CD14-positive monocyte (primary cell): ENCODE data around the gene TFAP2B. TPM values are rescaled to one million over a fixed set of nuclear protein-coding genes. Genes with fewer than 3 reads are reported as not detected.

Experiments used
- DNase-seq, 3 donors: peaks; one replicate each; pipeline ENCODE4 v3.0.0-alpha.2; 2011 to 2022
- H2AFZ ChIP-seq: 2 replicates; pipeline ENCODE4 v1.6.0; 2012; ENCODE audit warnings: mild to moderate bottlenecking, low read depth, low read length, inconsistent platforms; ENCODE audit not compliant: insufficient read depth, poor library complexity, severe bottlenecking
- H3K27ac ChIP-seq, 2 donors: 1 replicate in 1 of 2; 2 replicates in 1 of 2; pipeline ENCODE4 v1.5.1; 2012 to 2013; ENCODE audit warnings: low read length in 2 of 2, control low read depth in 1 of 2, inconsistent platforms in 1 of 2, low read depth in 1 of 2, mild to moderate bottlenecking in 1 of 2
- H3K27me3 ChIP-seq, 2 donors: one replicate each; pipeline versions ENCODE4 v1.6.0 to v1.6.1; 2011 to 2013; ENCODE audit warnings: low read length in 2 of 2; ENCODE audit not compliant: control insufficient read depth in 2 of 2, insufficient read depth in 2 of 2
- H3K36me3 ChIP-seq, 2 donors: replicated peaks in 1 of 2; 1 replicate in 1 of 2; 2 replicates in 1 of 2; pipeline versions ENCODE4 v1.5.1 to v1.6.1; 2012 to 2013; ENCODE audit warnings: low read length in 2 of 2, control low read depth in 1 of 2, inconsistent platforms in 1 of 2, mild to moderate bottlenecking in 1 of 2; ENCODE audit not compliant: insufficient read depth in 2 of 2, control insufficient read depth in 1 of 2
- H3K4me1 ChIP-seq, 2 donors: 1 replicate in 1 of 2; 2 replicates in 1 of 2; pipeline versions ENCODE4 v1.5.1 to v1.6.1; 2012 to 2013; ENCODE audit warnings: low read length in 2 of 2, control low read depth in 1 of 2, inconsistent platforms in 1 of 2, mild to moderate bottlenecking in 1 of 2, moderate library complexity in 1 of 2; ENCODE audit not compliant: insufficient read depth in 2 of 2, control insufficient read depth in 1 of 2
- H3K4me2 ChIP-seq: replicated peaks from 2 replicates; pipeline ENCODE3; 2012; ENCODE audit warnings: low read length, moderate library complexity, mild to moderate bottlenecking; ENCODE audit not compliant: poor library complexity, severe bottlenecking; ENCODE audit errors: extremely low read depth
- H3K4me3 ChIP-seq, 3 experiments: fragments of 200-600 bp in 1 of 3; sonication (generic) in 1 of 3; replicated peaks in 1 of 3; 1 replicate in 2 of 3; 2 replicates in 1 of 3; pipeline ENCODE4 v1.5.1; 2011 to 2013; ENCODE audit warnings: low read length in 3 of 3, mild to moderate bottlenecking in 3 of 3, control low read depth in 2 of 3, low read depth in 2 of 3, inconsistent platforms in 1 of 3, moderate library complexity in 1 of 3
- H3K79me2 ChIP-seq: 2 replicates; pipeline ENCODE4 v1.6.0; 2012; ENCODE audit warnings: mild to moderate bottlenecking, control low read depth, inconsistent platforms, low read length, moderate library complexity; ENCODE audit not compliant: insufficient read depth
- H3K9ac ChIP-seq: 2 replicates; pipeline ENCODE4 v1.6.0; 2017; ENCODE audit warnings: low read length, mild to moderate bottlenecking; ENCODE audit not compliant: insufficient read depth, poor library complexity, severe bottlenecking
- H3K9me3 ChIP-seq, 2 donors: replicated peaks in 1 of 2; 1 replicate in 1 of 2; 2 replicates in 1 of 2; pipeline versions ENCODE4 v1.5.1 to v1.6.1; 2012 to 2013; ENCODE audit warnings: low read length in 2 of 2, control low read depth in 1 of 2; ENCODE audit not compliant: control insufficient read depth in 1 of 2, insufficient read depth in 1 of 2
- H4K20me1 ChIP-seq: 2 replicates; pipeline ENCODE4 v1.6.0; 2012; ENCODE audit warnings: mild to moderate bottlenecking, low read length, control low read depth, moderate library complexity; ENCODE audit not compliant: insufficient read depth
- H3K27ac Mint-ChIP-seq, 7 donors: one replicate each; pipeline ENCODE4 v1.8.0; 2020; ENCODE audit warnings: mild to moderate bottlenecking in 7 of 7, mixed read lengths in 7 of 7, moderate library complexity in 6 of 7, inconsistent platforms in 2 of 7
- H3K27me3 Mint-ChIP-seq, 3 donors: one replicate each; pipeline ENCODE4 v1.8.0; 2021 to 2022; ENCODE audit warnings: low read depth in 3 of 3, mild to moderate bottlenecking in 3 of 3, mixed read lengths in 3 of 3, moderate library complexity in 3 of 3, inconsistent platforms in 1 of 3
- H3K36me3 Mint-ChIP-seq, 2 donors: one replicate each; pipeline ENCODE4 v1.8.0; 2020; ENCODE audit warnings: mixed read lengths in 2 of 2, inconsistent platforms in 1 of 2, mild to moderate bottlenecking in 1 of 2
- H3K4me1 Mint-ChIP-seq: one replicate; pipeline ENCODE4 v1.8.0; 2020; ENCODE audit warnings: mild to moderate bottlenecking, mixed read lengths
- H3K4me3 Mint-ChIP-seq, 2 donors: one replicate each; pipeline ENCODE4 v1.8.0; 2020; ENCODE audit warnings: mild to moderate bottlenecking in 2 of 2, mixed read lengths in 2 of 2, moderate library complexity in 1 of 2
- H3K9me3 Mint-ChIP-seq, 7 donors: one replicate each; pipeline ENCODE4 v1.8.0; 2020 to 2022; ENCODE audit warnings: mixed read lengths in 7 of 7, mild to moderate bottlenecking in 6 of 7, moderate library complexity in 6 of 7, inconsistent platforms in 2 of 7
- WGBS: methylation state at CpG from one replicate; pipeline ENCODE4 v1.1.5; 2013; ENCODE audit warnings: missing lambda C conversion rate; ENCODE audit not compliant: insufficient coverage; 5-methylcytosine and 5-hydroxymethylcytosine counted together
- intact Hi-C, 2 donors: fragments of 100-400 bp; cut with micrococcal nuclease; formaldehyde crosslinking; loops; one replicate each; pipeline versions ENCODE4 v1.15.0 to v1.15.1; 2023
- polyA plus RNA-seq, 3 donors: library from polyadenylated mRNA; depleted of rRNA in 1 of 3; unstranded in 2 of 3; stranded (reverse) in 1 of 3; fragments of 300-500 nt in 2 of 3; fragments of >200 nt in 1 of 3; fragmentation: Illumina TruSeq in 2 of 3; gene quantifications; 1 replicate in 2 of 3; 2 replicates in 1 of 3; pipeline ENCODE4 v1.2.3, GENCODE V29; 2012 to 2021
- TF ChIP-seq, protein P1 (sequence below): fragments of 200-600 bp; IDR thresholded peaks from one replicate; pipeline ENCODE4 v1.8.0; 2022; ENCODE audit warnings: antibody characterized with exemption, mild to moderate bottlenecking

TFAP2B gene
- polyA plus RNA-seq, 3 donors: not detected

DNA sequence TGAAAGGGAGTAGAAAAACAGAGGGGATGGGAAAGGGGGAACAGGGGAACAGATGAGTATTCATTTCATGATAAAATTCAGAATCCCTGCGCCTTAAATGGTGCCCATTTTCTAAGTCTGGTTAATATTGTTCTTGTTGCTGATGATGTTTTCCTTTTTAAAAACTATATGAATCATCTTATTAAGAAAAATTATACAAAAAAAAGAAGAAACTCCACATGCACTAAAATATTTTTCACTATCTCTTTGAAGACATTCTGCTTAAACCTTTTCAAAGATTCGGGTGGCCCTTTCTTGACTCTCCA lies 1.1 kb upstream of the TFAP2B start:
- TF ChIP-seq, protein P1, sequence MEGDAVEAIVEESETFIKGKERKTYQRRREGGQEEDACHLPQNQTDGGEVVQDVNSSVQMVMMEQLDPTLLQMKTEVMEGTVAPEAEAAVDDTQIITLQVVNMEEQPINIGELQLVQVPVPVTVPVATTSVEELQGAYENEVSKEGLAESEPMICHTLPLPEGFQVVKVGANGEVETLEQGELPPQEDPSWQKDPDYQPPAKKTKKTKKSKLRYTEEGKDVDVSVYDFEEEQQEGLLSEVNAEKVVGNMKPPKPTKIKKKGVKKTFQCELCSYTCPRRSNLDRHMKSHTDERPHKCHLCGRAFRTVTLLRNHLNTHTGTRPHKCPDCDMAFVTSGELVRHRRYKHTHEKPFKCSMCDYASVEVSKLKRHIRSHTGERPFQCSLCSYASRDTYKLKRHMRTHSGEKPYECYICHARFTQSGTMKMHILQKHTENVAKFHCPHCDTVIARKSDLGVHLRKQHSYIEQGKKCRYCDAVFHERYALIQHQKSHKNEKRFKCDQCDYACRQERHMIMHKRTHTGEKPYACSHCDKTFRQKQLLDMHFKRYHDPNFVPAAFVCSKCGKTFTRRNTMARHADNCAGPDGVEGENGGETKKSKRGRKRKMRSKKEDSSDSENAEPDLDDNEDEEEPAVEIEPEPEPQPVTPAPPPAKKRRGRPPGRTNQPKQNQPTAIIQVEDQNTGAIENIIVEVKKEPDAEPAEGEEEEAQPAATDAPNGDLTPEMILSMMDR: no peak
- Histone ChIP-seq H4K20me1 (no peaks in the 10 kb centered on the region), H3K27ac (no peak overlapping the region), H2AFZ (no peak overlapping the region), H3K4me1 (peaks cover 4 to 5% of the 10 kb centered on the region in 2 donors), H3K27me3 (peaks cover 61 to 80% of the 10 kb centered on the region in 2 donors), H3K36me3 (no peaks in the 10 kb centered on the region), H3K4me2 (no peak overlapping the region), H3K4me3 (no peak overlapping the region), H3K9ac (no peak overlapping the region), H3K9me3 (peaks cover 0 to 18% of the 10 kb centered on the region in 2 donors), H3K79me2 (no peaks in the 10 kb centered on the region)
- WGBS: no CpG with 5 or more reads among the region's 2 CpGs
- H3K4me3 Mint-ChIP-seq: peak overlapping the region in 1 of 2 donors; percentile 64
- DNase-seq: no peak
- peaks cover 65 to 84% (median 72%) of the 10 kb centered on the region in 3 donors for H3K27me3 Mint-ChIP-seq
- peaks cover 0 to 9% of the 10 kb centered on the region in 2 donors for H3K36me3 Mint-ChIP-seq
- H3K27ac Mint-ChIP-seq: no peak overlapping the region
- peaks cover 21% of the 10 kb centered on the region for H3K4me1 Mint-ChIP-seq
- intact Hi-C loops: loop anchor here (5.0 to 10.0 kb wide), 5 partner anchors 535 to 1447 kb away; no protein-coding TSS in a partner anchor
- H3K9me3 Mint-ChIP-seq: peaks cover 0 to 4% (median 3%) of the 10 kb centered on the region in 7 donors

DNA sequence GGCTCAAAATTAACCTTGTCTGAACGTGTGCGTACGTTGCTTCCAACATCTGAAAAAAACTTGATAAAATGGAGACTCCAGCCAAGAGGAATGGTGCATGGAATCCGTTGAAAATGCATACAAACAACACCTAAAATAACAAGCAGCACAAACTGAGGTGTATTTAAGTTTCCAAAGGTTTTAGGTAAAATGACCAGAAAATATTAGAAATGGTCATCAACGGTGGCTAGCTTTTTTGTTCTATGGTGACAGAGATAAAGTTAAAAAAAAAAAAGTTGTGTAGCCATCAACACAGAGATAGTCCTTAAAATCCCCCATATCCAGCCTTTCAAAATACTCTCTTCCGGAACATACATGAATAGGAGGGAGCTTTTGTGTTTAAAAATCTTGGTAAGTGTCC lies 651 bp upstream of the TFAP2B start:
- Histone ChIP-seq H3K9me3 (peaks cover 0 to 22% of the 10 kb centered on the region in 2 donors), H3K36me3 (no peaks in the 10 kb centered on the region), H3K27ac (no peak overlapping the region), H4K20me1 (no peaks in the 10 kb centered on the region), H3K79me2 (no peaks in the 10 kb centered on the region), H3K4me3 (no peak overlapping the region), H3K4me2 (no peak overlapping the region), H3K4me1 (peaks cover 4 to 5% of the 10 kb centered on the region in 2 donors), H3K9ac (no peak overlapping the region), H3K27me3 (peaks cover 65 to 84% of the 10 kb centered on the region in 2 donors), H2AFZ (no peak overlapping the region)
- H3K36me3 Mint-ChIP-seq: peaks cover 0 to 9% of the 10 kb centered on the region in 2 donors
- H3K27me3 Mint-ChIP-seq: peaks cover 67 to 89% (median 76%) of the 10 kb centered on the region in 3 donors
- intact Hi-C loops: loop anchor here (5.0 to 10.0 kb wide), 5 partner anchors 534 to 1447 kb away; no protein-coding TSS in a partner anchor
- TF ChIP-seq, protein P1: no peak
- peaks cover 0 to 5% (median 3%) of the 10 kb centered on the region in 7 donors for H3K9me3 Mint-ChIP-seq
- peak overlapping the region in 1 of 2 donors; percentile 44 for H3K4me3 Mint-ChIP-seq
- no CpG with 5 or more reads among the region's 6 CpGs for WGBS
- DNase-seq: no peak
- peaks cover 21% of the 10 kb centered on the region for H3K4me1 Mint-ChIP-seq
- H3K27ac Mint-ChIP-seq: no peak overlapping the region
